Measurements from ENCODE around the gene YWHAH. TPM values are rescaled to one million over a fixed set of nuclear protein-coding genes. Genes with fewer than 3 reads are reported as not detected.

The YWHAH gene
- total RNA-seq, 2 donors from 2014 or later, result 174 to 175 TPM

DNA sequence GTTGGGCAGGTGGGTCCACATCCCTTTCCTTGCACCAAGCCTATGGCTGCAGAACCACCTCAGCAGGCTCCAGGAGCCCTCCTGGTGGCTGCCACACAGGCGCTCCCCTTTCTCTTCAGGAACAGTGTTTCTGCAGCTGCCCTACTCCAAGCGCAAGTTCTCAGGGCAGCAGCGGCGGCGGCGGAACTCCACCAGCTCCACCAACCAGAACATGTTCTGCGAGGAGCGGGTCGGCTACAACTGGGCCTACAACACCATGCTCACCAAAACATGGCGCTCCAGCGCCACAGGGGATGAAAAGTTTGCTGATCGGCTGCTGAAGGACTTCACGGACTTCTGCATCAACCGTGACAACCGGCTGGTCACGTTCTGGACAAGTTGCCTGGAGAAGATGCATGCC is 38.2 kb upstream of the YWHAH start:
- ATAC-seq (ENCODE audit: insufficient number of reproducible peaks, low FRiP score, low read depth), result no peak
- DNase-seq (ENCODE audit: low spot score), result no peak
- Histone ChIP-seq H3K4me3 (no peak overlapping the region), H3K4me1 (ENCODE audit: control insufficient read depth in 1 of 2, low read depth in 2 of 2) (no peaks in the 10 kb centered on the region), H3K27me3 (replicated peaks; ENCODE audit: insufficient read depth) (no peaks in the 10 kb centered on the region), H3K9me3 (no peaks in the 10 kb centered on the region), H3K27ac (no peak overlapping the region), H3K36me3 (peaks cover 45% of the 10 kb centered on the region)
- TF ChIP-seq, protein P1, sequence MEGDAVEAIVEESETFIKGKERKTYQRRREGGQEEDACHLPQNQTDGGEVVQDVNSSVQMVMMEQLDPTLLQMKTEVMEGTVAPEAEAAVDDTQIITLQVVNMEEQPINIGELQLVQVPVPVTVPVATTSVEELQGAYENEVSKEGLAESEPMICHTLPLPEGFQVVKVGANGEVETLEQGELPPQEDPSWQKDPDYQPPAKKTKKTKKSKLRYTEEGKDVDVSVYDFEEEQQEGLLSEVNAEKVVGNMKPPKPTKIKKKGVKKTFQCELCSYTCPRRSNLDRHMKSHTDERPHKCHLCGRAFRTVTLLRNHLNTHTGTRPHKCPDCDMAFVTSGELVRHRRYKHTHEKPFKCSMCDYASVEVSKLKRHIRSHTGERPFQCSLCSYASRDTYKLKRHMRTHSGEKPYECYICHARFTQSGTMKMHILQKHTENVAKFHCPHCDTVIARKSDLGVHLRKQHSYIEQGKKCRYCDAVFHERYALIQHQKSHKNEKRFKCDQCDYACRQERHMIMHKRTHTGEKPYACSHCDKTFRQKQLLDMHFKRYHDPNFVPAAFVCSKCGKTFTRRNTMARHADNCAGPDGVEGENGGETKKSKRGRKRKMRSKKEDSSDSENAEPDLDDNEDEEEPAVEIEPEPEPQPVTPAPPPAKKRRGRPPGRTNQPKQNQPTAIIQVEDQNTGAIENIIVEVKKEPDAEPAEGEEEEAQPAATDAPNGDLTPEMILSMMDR (IDR thresholded peaks at IDR 0.05), result no peak

- Histone ChIP-seq H3K9me3 (no peaks in the 10 kb centered on the region), H3K27me3 (replicated peaks; ENCODE audit: insufficient read depth) (no peaks in the 10 kb centered on the region), H3K4me3 (no peak overlapping the region), H3K27ac (no peak overlapping the region), H3K4me1 (ENCODE audit: control insufficient read depth in 1 of 2, low read depth in 2 of 2) (no peaks in the 10 kb centered on the region), H3K36me3 (peaks cover 40% of the 10 kb centered on the region)
- TF ChIP-seq, protein P1 (IDR thresholded peaks at IDR 0.05), result no peak
- ATAC-seq (ENCODE audit: insufficient number of reproducible peaks, low FRiP score, low read depth) (no peak), DNase-seq (ENCODE audit: low spot score) (no peak)
These were observed 37.8 kb upstream of the YWHAH start for GRCh38 chr22:31906569-31906968.

DNA sequence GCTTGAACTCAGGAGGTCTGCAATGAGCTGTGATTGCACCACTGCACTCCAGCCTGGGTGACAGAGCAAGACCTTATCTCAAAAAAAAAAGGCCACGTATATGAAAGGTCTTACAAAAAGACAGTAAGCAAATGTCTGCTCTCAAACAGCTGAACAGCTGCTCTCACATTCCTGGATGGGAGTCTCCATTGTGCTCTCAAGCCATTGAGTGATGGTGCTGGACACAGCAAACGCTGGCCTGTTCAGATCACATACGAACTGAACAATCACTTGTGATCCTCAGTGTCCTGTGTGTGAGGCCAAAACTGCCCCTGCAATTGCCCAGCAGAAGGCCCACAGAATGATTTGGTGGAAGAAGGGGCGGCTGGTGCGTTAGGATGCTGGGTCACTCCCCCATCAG is 34.4 kb upstream of the YWHAH start:
- peaks cover 18% of the 10 kb centered on the region for H3K36me3 ChIP-seq
- DNase-seq (ENCODE audit: low spot score) (no peak), ATAC-seq (ENCODE audit: insufficient number of reproducible peaks, low FRiP score, low read depth) (no peak)
- H3K4me3 ChIP-seq, result no peak overlapping the region
- H3K27me3 ChIP-seq (replicated peaks; ENCODE audit: insufficient read depth), result no peaks in the 10 kb centered on the region
- TF ChIP-seq, protein P1 (IDR thresholded peaks at IDR 0.05), result no peak
- no peaks in the 10 kb centered on the region for H3K9me3 ChIP-seq
- no peaks in the 10 kb centered on the region for H3K4me1 ChIP-seq (ENCODE audit: control insufficient read depth in 1 of 2, low read depth in 2 of 2)
- H3K27ac ChIP-seq, result no peak overlapping the region

DNA sequence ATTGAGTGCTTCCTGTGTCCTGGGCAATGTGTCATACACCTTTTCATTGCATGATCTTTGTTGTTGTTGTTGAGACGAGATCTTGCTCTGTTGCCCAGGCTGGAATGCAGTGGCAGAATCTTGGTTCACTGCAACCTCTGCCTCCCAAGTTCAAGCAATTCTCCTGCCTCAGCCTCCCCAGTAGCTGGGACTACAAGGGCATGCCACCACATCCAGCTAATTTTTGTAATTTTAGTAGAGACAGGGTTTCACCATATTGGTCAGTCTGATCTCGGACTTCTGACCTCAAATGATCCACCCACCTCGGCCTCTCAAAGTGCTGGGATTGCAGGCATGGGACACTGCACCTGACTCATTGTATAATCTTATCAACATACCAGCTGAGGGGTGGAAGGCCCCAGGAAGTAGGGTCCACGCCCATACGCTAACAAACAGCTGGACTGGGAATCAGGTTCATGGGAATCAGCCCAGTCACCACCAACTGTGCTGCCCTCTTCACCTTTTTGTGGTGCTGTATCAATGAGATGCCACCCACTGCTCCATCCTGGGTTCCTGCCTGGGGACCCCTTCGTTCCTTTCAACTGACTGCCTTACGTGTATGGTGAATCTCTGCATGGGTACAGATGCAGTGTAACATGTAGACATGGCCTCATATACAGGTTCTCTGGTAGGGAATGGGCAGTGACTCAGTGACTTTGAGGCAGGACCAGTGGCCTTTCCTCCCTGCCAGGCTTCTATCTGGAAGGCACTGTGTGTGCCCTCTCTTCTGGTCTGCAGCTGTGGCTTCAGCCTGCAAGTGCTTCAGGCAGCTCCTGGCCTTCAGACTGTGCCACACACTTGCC is 32.5 kb upstream of the YWHAH start:
- ATAC-seq (ENCODE audit: insufficient number of reproducible peaks, low FRiP score, low read depth), result no peak

GRCh38 chr22:31912407-31912743 is 32.0 kb upstream of the YWHAH start:
- H3K27ac ChIP-seq, result no peak overlapping the region
- ATAC-seq (ENCODE audit: insufficient number of reproducible peaks, low FRiP score, low read depth) (no peak), DNase-seq (ENCODE audit: low spot score) (no peak)
- TF ChIP-seq, protein P1 (IDR thresholded peaks at IDR 0.05), result no peak
- H3K36me3 ChIP-seq, result no peaks in the 10 kb centered on the region
- no peaks in the 10 kb centered on the region for H3K9me3 ChIP-seq
- no peak overlapping the region for H3K4me3 ChIP-seq
- H3K4me1 ChIP-seq (ENCODE audit: control insufficient read depth in 1 of 2, low read depth in 2 of 2), result no peaks in the 10 kb centered on the region
- no peaks in the 10 kb centered on the region for H3K27me3 ChIP-seq (replicated peaks; ENCODE audit: insufficient read depth)

More for the DNA sequence above, 32.5 kb upstream of the YWHAH start:
- DNase-seq (ENCODE audit: low spot score), result no peak
- Histone ChIP-seq H3K4me3 (no peak overlapping the region), H3K9me3 (no peaks in the 10 kb centered on the region), H3K4me1 (ENCODE audit: control insufficient read depth in 1 of 2, low read depth in 2 of 2) (no peaks in the 10 kb centered on the region), H3K36me3 (peaks cover 3% of the 10 kb centered on the region), H3K27ac (no peak overlapping the region), H3K27me3 (replicated peaks; ENCODE audit: insufficient read depth) (no peaks in the 10 kb centered on the region)
- TF ChIP-seq, protein P1 (IDR thresholded peaks at IDR 0.05), result no peak

Measured in thoracic aorta (tissue), 2 donors.